ENCODE data around the gene FHIP1A.

DNA sequence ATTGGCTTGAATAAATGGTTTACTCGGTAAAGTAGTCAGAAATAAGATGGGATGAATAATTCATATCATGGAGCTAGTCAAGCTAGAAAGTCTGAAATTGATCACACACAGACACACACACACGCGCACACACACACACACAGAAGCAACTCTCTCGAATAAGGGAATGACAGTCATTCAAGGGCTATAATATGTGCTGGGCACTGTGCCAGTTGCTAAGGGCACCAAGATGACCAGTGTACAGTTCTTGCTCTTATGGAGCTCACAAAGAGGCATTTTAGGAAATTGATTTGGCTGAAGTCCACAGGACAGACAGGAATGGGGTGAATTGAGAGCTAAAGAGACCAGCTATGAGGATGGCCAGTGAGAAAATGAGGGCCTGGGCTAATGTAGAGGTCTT, 49.4 kb upstream of the FHIP1A start:
- TF ChIP-seq POLR2AphosphoS5 (IDR thresholded peaks at IDR 0.05), result no peak
- TF ChIP-seq, protein P1, sequence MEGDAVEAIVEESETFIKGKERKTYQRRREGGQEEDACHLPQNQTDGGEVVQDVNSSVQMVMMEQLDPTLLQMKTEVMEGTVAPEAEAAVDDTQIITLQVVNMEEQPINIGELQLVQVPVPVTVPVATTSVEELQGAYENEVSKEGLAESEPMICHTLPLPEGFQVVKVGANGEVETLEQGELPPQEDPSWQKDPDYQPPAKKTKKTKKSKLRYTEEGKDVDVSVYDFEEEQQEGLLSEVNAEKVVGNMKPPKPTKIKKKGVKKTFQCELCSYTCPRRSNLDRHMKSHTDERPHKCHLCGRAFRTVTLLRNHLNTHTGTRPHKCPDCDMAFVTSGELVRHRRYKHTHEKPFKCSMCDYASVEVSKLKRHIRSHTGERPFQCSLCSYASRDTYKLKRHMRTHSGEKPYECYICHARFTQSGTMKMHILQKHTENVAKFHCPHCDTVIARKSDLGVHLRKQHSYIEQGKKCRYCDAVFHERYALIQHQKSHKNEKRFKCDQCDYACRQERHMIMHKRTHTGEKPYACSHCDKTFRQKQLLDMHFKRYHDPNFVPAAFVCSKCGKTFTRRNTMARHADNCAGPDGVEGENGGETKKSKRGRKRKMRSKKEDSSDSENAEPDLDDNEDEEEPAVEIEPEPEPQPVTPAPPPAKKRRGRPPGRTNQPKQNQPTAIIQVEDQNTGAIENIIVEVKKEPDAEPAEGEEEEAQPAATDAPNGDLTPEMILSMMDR (IDR thresholded peaks at IDR 0.05), result no peak
- no peak for TF ChIP-seq EP300 (IDR thresholded peaks at IDR 0.05; ENCODE audit: low read depth)
